SU-DHL-6 (cell line): ENCODE measurements around the gene STIL.

ENCODE experiments used
- H2AFZ ChIP-seq: fragments of 200-600 bp; sonication (generic); 2 replicates; pipeline ENCODE4 v1.6.1; 2014; ENCODE audit warnings: low read depth, mild to moderate bottlenecking, moderate library complexity, mixed read lengths, antibody characterized with exemption, low read length; ENCODE audit not compliant: severe bottlenecking
- H3F3A ChIP-seq: fragments of 200-600 bp; shearing (Covaris generic); 2 replicates; pipeline ENCODE4 v1.6.0; 2016; ENCODE audit warnings: antibody characterized with exemption, mild to moderate bottlenecking; ENCODE audit not compliant: insufficient read depth
- H3K27ac ChIP-seq: fragments of 200-600 bp; sonication (generic); 2 replicates; pipeline ENCODE4 v1.5.1; 2016; ENCODE audit warnings: low read depth, mild to moderate bottlenecking, low read length, moderate library complexity, mixed read lengths
- H3K27me3 ChIP-seq: fragments of 200-600 bp; sonication (generic), shearing (Covaris generic); 2 replicates; pipeline ENCODE4 v1.6.0; 2014; ENCODE audit warnings: mild to moderate bottlenecking, low read length
- H3K36me3 ChIP-seq: fragments of 200-600 bp; sonication (generic); 2 replicates; pipeline ENCODE4 v1.6.1; 2014; ENCODE audit warnings: mild to moderate bottlenecking, low read length, mixed read lengths
- H3K4me2 ChIP-seq: fragments of 300-600, 200-600 bp; shearing (Covaris generic), sonication (generic); 2 replicates; pipeline ENCODE4 v1.6.0; 2014; ENCODE audit warnings: low read length, low read depth, mild to moderate bottlenecking; ENCODE audit not compliant: poor library complexity, severe bottlenecking
- H3K4me3 ChIP-seq: fragments of 200-600 bp; sonication (generic); 2 replicates; pipeline ENCODE4 v1.5.1; 2014; ENCODE audit warnings: antibody characterized with exemption, low read length, mild to moderate bottlenecking, mixed read lengths; ENCODE audit not compliant: insufficient read depth, poor library complexity, severe bottlenecking
- H3K79me2 ChIP-seq: fragments of 200-600 bp; sonication (generic); 2 replicates; pipeline ENCODE4 v1.6.1; 2014; ENCODE audit warnings: mild to moderate bottlenecking, low read length, moderate library complexity; ENCODE audit not compliant: insufficient read depth
- H3K9ac ChIP-seq: fragments of 200-600 bp; sonication (generic); 2 replicates; pipeline ENCODE4 v1.7.0; 2014; ENCODE audit warnings: mild to moderate bottlenecking, low read length
- H3K9me2 ChIP-seq: fragments of 200-600 bp; sonication (generic); replicated peaks from 2 replicates; pipeline ENCODE4 v1.6.1; 2014; ENCODE audit warnings: low read length; ENCODE audit not compliant: insufficient read depth
- H3K9me3 ChIP-seq: fragments of 200-600 bp; sonication (generic); 2 replicates; pipeline ENCODE4 v1.6.1; 2014; ENCODE audit warnings: low read length, mixed read lengths; ENCODE audit not compliant: insufficient read depth
- H4K20me1 ChIP-seq: fragments of 200-600 bp; sonication (generic); 2 replicates; pipeline ENCODE4 v1.6.1; 2014; ENCODE audit warnings: low read depth, mild to moderate bottlenecking, antibody characterized with exemption, low read length, moderate library complexity, mixed read lengths
- EZH2phosphoT487 ChIP-seq: fragments of 200-600 bp; sonication (generic), shearing (Covaris generic); conservative IDR thresholded peaks from 2 replicates; pipeline ENCODE4 v1.6.1; 2018; ENCODE audit warnings: mild to moderate bottlenecking, antibody characterized with exemption, low read length, moderate library complexity, mixed read lengths
- TF ChIP-seq, protein P1 (sequence below): fragments of 200-600 bp; sonication (generic); IDR thresholded peaks from one replicate; pipeline ENCODE4 v1.5.1; 2017; ENCODE audit warnings: antibody characterized with exemption, mild to moderate bottlenecking, low read length, moderate library complexity; ENCODE audit not compliant: insufficient read depth, poor library complexity, severe bottlenecking

STIL gene

DNA sequence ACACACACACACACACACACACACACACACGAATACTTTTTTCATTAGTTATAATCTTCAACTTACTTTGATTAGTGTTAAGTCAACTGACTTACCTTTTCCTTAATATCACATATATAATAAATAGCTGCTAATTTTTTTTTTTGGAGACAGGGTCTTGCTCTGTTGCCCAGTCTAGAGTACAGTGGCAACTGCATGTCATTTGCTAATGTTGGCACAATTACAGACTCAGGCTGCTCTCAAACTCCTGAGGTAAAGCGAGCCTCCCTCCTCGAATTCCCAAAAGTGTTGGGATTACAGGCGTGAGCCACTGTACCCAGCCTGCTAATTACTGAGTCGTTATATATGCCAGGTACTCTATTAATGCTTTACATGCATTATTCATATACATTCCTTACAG, 61.2 kb downstream of the STIL start:
- TF ChIP-seq, protein P1, sequence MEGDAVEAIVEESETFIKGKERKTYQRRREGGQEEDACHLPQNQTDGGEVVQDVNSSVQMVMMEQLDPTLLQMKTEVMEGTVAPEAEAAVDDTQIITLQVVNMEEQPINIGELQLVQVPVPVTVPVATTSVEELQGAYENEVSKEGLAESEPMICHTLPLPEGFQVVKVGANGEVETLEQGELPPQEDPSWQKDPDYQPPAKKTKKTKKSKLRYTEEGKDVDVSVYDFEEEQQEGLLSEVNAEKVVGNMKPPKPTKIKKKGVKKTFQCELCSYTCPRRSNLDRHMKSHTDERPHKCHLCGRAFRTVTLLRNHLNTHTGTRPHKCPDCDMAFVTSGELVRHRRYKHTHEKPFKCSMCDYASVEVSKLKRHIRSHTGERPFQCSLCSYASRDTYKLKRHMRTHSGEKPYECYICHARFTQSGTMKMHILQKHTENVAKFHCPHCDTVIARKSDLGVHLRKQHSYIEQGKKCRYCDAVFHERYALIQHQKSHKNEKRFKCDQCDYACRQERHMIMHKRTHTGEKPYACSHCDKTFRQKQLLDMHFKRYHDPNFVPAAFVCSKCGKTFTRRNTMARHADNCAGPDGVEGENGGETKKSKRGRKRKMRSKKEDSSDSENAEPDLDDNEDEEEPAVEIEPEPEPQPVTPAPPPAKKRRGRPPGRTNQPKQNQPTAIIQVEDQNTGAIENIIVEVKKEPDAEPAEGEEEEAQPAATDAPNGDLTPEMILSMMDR, result no peak
- TF ChIP-seq EZH2phosphoT487, result no peak
- Histone ChIP-seq H3K79me2 (no peaks in the 10 kb centered on the region), H3K9me3 (no peaks in the 10 kb centered on the region), H2AFZ (no peak overlapping the region), H3K27ac (no peak overlapping the region), H3K9me2 (no peaks in the 10 kb centered on the region), H3K4me2 (no peak overlapping the region), H3K4me3 (no peak overlapping the region), H4K20me1 (no peaks in the 10 kb centered on the region), H3K27me3 (no peaks in the 10 kb centered on the region), H3K9ac (no peak overlapping the region), H3F3A (0 out of 2 replicates have a peak, but pooled peaks cover 7% of the 10 kb centered on the region), H3K36me3 (peaks cover 9% of the 10 kb centered on the region)

DNA sequence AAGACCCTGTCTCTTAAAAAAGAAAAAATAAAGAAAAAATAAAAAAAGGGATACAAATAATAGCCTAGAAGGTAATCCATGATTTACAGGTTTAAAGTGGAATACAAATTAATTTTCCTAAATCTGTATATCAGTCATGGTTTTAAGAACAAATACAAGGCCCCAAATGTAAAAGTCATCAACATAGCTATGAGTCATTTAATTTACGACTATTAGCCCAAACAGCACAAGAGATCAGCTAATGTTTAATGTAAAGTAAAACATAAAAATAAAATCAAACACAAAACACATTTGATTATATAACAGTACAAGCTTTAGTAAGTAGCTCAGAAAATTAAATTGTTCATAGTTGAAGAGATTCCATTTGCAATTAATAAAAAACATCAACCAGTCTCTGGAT, 61.6 kb downstream of the STIL start:
- H3K9ac ChIP-seq, result no peak overlapping the region
- no peaks in the 10 kb centered on the region for H4K20me1 ChIP-seq
- H3K4me3 ChIP-seq, result no peak overlapping the region
- H3K27me3 ChIP-seq, result no peaks in the 10 kb centered on the region
- H3K27ac ChIP-seq, result no peak overlapping the region
- no peaks in the 10 kb centered on the region for H3K9me2 ChIP-seq
- 0 out of 2 replicates have a peak, but pooled peaks cover 7% of the 10 kb centered on the region for H3F3A ChIP-seq
- TF ChIP-seq, protein P1, result no peak
- TF ChIP-seq EZH2phosphoT487, result no peak
- H3K9me3 ChIP-seq, result no peaks in the 10 kb centered on the region
- no peak overlapping the region for H2AFZ ChIP-seq
- H3K36me3 ChIP-seq, result 0 out of 2 replicates have a peak, but pooled peaks cover 5% of the 10 kb centered on the region
- no peaks in the 10 kb centered on the region for H3K79me2 ChIP-seq
- H3K4me2 ChIP-seq, result no peak overlapping the region

DNA sequence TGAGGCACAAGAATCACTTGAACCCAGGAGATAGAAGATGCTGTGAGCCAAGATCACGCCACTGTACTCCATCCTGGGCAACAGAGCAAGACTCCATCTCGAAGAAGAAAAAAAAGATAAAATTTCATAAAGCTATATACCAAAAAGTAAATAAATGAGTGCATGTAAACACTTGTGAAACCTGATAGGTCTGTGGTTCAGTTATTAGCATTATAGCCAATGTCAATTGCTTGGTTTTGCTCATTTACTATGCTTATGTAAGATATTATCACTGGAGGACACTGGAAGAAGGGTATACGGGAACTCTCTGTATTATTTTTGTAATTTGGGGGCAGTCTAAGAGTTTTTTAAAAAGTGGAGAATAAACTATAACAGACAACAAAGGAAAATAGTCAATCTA, 64.2 kb downstream of the STIL start:
- no peaks in the 10 kb centered on the region for H3K9me2 ChIP-seq
- H3K36me3 ChIP-seq, result no peaks in the 10 kb centered on the region
- H3K27me3 ChIP-seq, result no peaks in the 10 kb centered on the region
- 0 out of 2 replicates have a peak, but pooled peaks cover 7% of the 10 kb centered on the region for H3F3A ChIP-seq
- H3K9me3 ChIP-seq, result no peaks in the 10 kb centered on the region
- H3K9ac ChIP-seq, result no peak overlapping the region
- H3K4me3 ChIP-seq, result no peak overlapping the region
- H3K4me2 ChIP-seq, result no peak overlapping the region
- no peak overlapping the region for H3K27ac ChIP-seq
- H4K20me1 ChIP-seq, result no peaks in the 10 kb centered on the region
- no peaks in the 10 kb centered on the region for H3K79me2 ChIP-seq
- no peak for TF ChIP-seq EZH2phosphoT487
- TF ChIP-seq, protein P1, result no peak
- no peak overlapping the region for H2AFZ ChIP-seq
